ES-I3 (cell line): Measurements from ENCODE around the gene ITIH3.

Experiments
- H3K36me3 ChIP-seq: 2 replicates; pipeline ENCODE4 v1.6.1; 2013; ENCODE audit warnings: mild to moderate bottlenecking, low read length, control low read depth, moderate library complexity; ENCODE audit not compliant: insufficient read depth
- H3K4me1 ChIP-seq: 2 replicates; pipeline ENCODE4 v1.6.1; 2013; ENCODE audit warnings: mild to moderate bottlenecking, control low read depth, low read length; ENCODE audit not compliant: insufficient read depth
- H3K9ac ChIP-seq: 2 replicates; pipeline ENCODE4 v1.6.1; 2013; ENCODE audit warnings: low read depth, mild to moderate bottlenecking, low read length, moderate library complexity
- H3K9me3 ChIP-seq: 2 replicates; pipeline ENCODE4 v1.6.1; 2013; ENCODE audit warnings: mild to moderate bottlenecking, low read length, moderate library complexity; ENCODE audit not compliant: control insufficient read depth, insufficient read depth

The ITIH3 gene

DNA sequence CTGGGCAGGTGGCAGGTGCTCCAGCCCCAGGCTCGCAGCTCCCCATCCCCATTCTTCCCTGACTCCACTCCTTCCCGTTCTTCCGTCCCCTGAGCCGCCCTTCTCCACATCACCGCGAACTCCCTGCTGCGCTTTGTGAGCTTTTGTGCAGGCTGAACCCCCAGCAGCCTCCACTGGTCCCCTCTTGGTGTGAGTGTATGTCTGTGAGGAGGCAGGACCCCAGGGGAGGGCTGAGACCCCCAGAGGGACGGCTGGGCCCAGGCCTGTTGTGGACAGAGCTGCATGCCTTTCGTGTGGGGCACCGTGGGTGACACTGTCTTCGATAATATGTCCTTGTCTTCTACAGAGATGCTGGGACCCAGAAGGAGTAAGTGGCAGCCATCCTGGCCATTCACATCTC lies 7.3 kb upstream of the ITIH3 start:
- no peaks in the 10 kb centered on the region; the same call in 1 of the 2 replicates for H3K4me1 ChIP-seq
- no peak overlapping the region for H3K9ac ChIP-seq
- no peaks in the 10 kb centered on the region for H3K36me3 ChIP-seq
- no peaks in the 10 kb centered on the region for H3K9me3 ChIP-seq

DNA sequence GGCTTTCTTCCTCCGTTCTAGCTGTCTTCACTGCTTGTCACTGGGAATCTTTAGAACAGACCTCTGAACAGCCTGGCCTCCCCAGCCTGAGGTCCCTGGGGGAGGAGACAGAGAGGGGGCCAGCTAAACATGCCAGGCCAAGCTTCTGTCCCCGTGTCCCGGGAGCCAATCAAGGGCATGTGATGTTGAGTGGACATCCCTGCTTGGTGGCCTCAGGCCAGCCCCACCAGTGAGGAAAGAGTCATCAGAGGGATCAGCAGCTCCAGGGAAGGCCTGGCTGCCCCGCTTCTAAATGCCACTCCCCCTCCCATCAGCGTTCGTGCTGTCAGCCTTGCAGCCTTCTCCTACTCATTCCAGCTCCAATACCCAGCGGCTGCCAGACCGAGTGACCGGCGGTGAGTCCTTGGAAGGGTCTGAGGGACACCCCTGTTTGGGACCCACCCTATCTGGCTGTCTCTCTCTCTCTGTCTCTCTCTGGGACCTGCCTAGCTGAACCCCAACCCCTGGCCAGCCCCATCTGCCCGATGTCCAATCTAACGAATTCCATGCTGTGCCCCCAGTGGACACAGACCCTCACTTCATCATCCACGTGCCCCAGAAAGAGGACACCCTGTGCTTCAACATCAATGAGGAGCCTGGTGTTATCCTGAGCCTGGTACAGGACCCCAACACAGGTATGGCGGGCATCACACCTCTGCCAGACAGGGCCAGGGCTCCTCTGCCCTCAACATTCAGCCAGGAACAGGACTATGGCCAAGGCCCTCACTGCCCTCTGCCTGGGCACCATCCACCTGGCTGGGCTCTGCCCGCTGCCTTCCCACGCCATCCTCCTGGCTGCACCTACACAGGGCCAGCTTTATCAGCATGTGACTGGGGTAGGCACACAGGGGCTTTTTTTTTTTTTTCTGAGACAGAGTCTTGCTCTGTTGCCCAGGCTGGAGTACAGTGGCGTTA lies 6.6 kb upstream of the ITIH3 start:
- Histone ChIP-seq H3K9me3 (no peaks in the 10 kb centered on the region), H3K9ac (no peak overlapping the region), H3K4me1 (no peaks in the 10 kb centered on the region), H3K36me3 (no peaks in the 10 kb centered on the region)

- H3K4me1 ChIP-seq: no peaks in the 10 kb centered on the region
- H3K36me3 ChIP-seq: no peaks in the 10 kb centered on the region
- no peaks in the 10 kb centered on the region for H3K9me3 ChIP-seq
- no peak overlapping the region for H3K9ac ChIP-seq
Measured at GRCh38 chr3:52788890-52789745, 5.5 kb upstream of the ITIH3 start.

GRCh38 chr3:52789746-52790040 lies 4.9 kb upstream of the ITIH3 start:
- H3K4me1 ChIP-seq: no peaks in the 10 kb centered on the region
- H3K9me3 ChIP-seq: no peaks in the 10 kb centered on the region
- no peaks in the 10 kb centered on the region for H3K36me3 ChIP-seq
- H3K9ac ChIP-seq: no peak overlapping the region

GRCh38 chr3:52790337-52790736 lies 4.3 kb upstream of the ITIH3 start:
- Histone ChIP-seq H3K9ac (no peak overlapping the region), H3K36me3 (no peaks in the 10 kb centered on the region), H3K4me1 (no peaks in the 10 kb centered on the region), H3K9me3 (no peaks in the 10 kb centered on the region)

GRCh38 chr3:52790741-52791140 lies 3.9 kb upstream of the ITIH3 start:
- no peaks in the 10 kb centered on the region for H3K36me3 ChIP-seq
- no peaks in the 10 kb centered on the region for H3K9me3 ChIP-seq
- no peak overlapping the region for H3K9ac ChIP-seq
- H3K4me1 ChIP-seq: no peaks in the 10 kb centered on the region

GRCh38 chr3:52791366-52791765 lies 3.2 kb upstream of the ITIH3 start:
- no peaks in the 10 kb centered on the region for H3K36me3 ChIP-seq
- no peak overlapping the region for H3K9ac ChIP-seq
- H3K4me1 ChIP-seq: no peaks in the 10 kb centered on the region
- H3K9me3 ChIP-seq: no peaks in the 10 kb centered on the region

DNA sequence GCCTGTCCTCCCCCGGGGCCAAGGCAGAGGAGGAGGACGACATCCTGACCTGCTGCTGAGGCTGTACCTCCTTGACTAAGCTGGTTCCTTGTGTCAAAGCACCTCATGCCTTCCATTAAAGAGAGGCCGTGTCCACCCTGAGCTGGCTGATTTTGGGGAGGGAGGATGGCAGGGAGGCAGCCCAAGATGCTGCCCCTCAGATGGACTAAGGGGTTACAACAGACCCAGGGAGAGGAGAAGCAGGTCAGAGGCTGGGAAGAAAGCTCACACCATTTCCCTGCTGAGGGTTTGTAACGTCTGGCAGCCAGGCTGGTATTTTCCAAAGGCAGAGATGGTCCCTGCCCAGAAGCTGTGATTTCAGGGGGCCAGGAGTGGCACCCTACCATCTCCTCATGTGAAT lies 2.7 kb upstream of the ITIH3 start:
- no peaks in the 10 kb centered on the region for H3K9me3 ChIP-seq
- H3K36me3 ChIP-seq: no peaks in the 10 kb centered on the region
- no peaks in the 10 kb centered on the region for H3K4me1 ChIP-seq
- no peak overlapping the region for H3K9ac ChIP-seq

GRCh38 chr3:52792413-52792812 lies 2.2 kb upstream of the ITIH3 start:
- no peaks in the 10 kb centered on the region for H3K4me1 ChIP-seq
- no peak overlapping the region for H3K9ac ChIP-seq
- H3K36me3 ChIP-seq: no peaks in the 10 kb centered on the region
- H3K9me3 ChIP-seq: no peaks in the 10 kb centered on the region

GRCh38 chr3:52792961-52793695 lies 1.5 kb upstream of the ITIH3 start:
- Histone ChIP-seq H3K36me3 (no peaks in the 10 kb centered on the region), H3K9ac (no peak overlapping the region), H3K4me1 (no peaks in the 10 kb centered on the region), H3K9me3 (no peaks in the 10 kb centered on the region)

DNA sequence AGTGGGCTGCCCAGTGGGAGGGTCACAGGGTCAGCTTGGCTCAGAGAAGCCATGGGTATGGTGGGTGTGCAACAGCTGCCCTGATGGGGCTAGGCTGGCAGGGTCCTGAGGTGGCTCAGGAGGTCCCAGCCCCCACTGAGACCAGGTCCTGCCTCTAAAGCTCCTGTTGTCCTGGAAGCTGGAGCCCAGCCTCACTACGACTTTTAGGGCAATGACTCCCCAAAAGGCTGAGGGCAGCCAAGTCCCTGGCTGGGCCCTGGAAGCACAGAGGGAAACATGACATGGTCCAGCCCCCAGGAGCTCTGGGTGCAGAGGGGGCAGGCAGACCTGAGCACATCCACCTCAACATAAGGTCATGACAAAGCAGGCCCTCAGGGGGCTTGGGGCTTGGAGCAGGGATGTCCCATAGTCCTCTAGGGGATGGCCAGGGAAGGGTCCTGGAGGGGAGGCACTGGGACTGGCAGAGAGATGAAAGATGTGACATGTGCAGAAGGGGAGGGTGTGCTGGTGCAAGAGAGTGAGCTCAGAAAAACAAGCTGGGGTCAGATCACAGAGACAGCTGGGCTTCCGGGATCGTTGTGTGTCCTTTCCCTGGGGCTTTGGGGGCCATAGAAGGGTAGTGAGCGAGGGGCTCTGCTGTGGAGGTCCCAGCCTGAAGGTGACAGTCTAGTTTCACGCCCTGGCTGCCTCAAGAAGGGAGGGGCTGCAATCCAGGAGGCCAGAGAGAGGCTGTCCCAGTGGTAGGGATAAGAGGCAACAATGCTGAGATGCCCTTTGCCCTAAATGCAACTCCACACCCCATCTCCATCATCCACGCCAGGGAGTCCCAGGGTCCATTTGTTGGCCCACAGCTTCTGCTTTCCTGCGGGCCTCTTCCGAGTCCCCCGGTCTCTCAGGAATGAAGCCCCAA lies 639 bp upstream of the ITIH3 start:
- no peaks in the 10 kb centered on the region for H3K4me1 ChIP-seq
- no peak overlapping the region for H3K9ac ChIP-seq
- no peaks in the 10 kb centered on the region for H3K36me3 ChIP-seq
- H3K9me3 ChIP-seq: no peaks in the 10 kb centered on the region

DNA sequence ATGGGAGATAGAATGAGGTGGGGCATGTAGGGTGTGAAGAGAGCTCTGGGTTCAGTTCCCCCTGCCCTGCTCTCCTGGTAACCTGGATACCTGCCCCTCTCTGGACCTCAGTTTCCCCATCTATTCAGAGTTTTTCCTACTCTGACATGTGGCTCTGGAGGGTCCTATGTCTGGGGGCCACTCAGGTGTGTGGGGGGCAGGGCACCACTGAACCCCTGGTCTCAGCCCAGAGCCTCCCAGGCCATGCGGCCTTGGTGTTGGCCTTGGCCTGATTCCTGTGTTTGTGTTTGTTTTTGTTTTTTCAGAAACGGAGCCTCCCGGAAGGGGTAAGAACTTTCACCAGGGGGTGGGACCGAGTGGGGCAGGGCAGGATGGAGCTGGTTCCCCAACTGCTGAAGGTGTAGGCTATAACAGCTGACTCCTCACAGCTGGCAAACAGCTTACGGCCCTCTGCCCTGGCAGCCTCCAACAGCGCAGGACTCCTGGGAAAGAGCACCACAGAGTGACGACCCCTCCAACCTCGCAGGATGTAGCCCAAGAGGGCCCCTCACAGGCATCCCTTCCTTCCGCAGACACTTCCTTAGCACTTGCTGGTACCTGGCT lies 803 bp downstream of the ITIH3 start:
- Histone ChIP-seq H3K4me1 (no peaks in the 10 kb centered on the region), H3K9me3 (no peaks in the 10 kb centered on the region), H3K36me3 (no peaks in the 10 kb centered on the region), H3K9ac (no peak overlapping the region)

GRCh38 chr3:52796411-52796810 lies 1.8 kb downstream of the ITIH3 start:
- H3K9me3 ChIP-seq: no peaks in the 10 kb centered on the region

More at GRCh38 chr3:52796411-52796810, 1.8 kb downstream of the ITIH3 start:
- no peaks in the 10 kb centered on the region for H3K36me3 ChIP-seq
- H3K9ac ChIP-seq: no peak overlapping the region
- no peaks in the 10 kb centered on the region for H3K4me1 ChIP-seq
